ENCODE measurements around the gene DOK5.

The DOK5 gene

GRCh38 chr20:54470697-54471096 lies 4.7 kb upstream of the DOK5 start:
- Histone ChIP-seq H3K4me1 (ENCODE audit: control insufficient read depth in 1 of 2, insufficient read depth in 1 of 2, low read depth in 1 of 2, low read length in 1 of 2) (no peaks in the 10 kb centered on the region), H3K27me3 (peaks cover 31% of the 10 kb centered on the region), H3K4me3 (ENCODE audit: low read depth in 1 of 2, low read length in 1 of 2) (no peak overlapping the region), H3K27ac (no peak overlapping the region), H3K9me3 (no peaks in the 10 kb centered on the region), H3K36me3 (no peaks in the 10 kb centered on the region)
- no peak for TF ChIP-seq CTCF (IDR thresholded peaks at IDR 0.05)

GRCh38 chr20:54472607-54473006 lies 2.8 kb upstream of the DOK5 start:
- Histone ChIP-seq H3K4me1 (ENCODE audit: control insufficient read depth in 1 of 2, insufficient read depth in 1 of 2, low read depth in 1 of 2, low read length in 1 of 2) (no peaks in the 10 kb centered on the region), H3K27me3 (peaks cover 50% of the 10 kb centered on the region), H3K4me3 (ENCODE audit: low read depth in 1 of 2, low read length in 1 of 2) (no peak overlapping the region), H3K9me3 (no peaks in the 10 kb centered on the region), H3K27ac (no peak overlapping the region), H3K36me3 (no peaks in the 10 kb centered on the region)
- TF ChIP-seq CTCF (IDR thresholded peaks at IDR 0.05): no peak

- Histone ChIP-seq H3K27ac (no peak overlapping the region), H3K9me3 (no peaks in the 10 kb centered on the region), H3K4me3 (ENCODE audit: low read depth in 1 of 2, low read length in 1 of 2) (no peak overlapping the region), H3K27me3 (peaks cover 57% of the 10 kb centered on the region), H3K36me3 (no peaks in the 10 kb centered on the region), H3K4me1 (ENCODE audit: control insufficient read depth in 1 of 2, insufficient read depth in 1 of 2, low read depth in 1 of 2, low read length in 1 of 2) (no peaks in the 10 kb centered on the region)
- no peak for TF ChIP-seq CTCF (IDR thresholded peaks at IDR 0.05)
Observed at GRCh38 chr20:54473340-54473739, 2.1 kb upstream of the DOK5 start.

- Histone ChIP-seq H3K4me1 (ENCODE audit: control insufficient read depth in 1 of 2, insufficient read depth in 1 of 2, low read depth in 1 of 2, low read length in 1 of 2) (no peaks in the 10 kb centered on the region), H3K27me3 (peaks cover 64% of the 10 kb centered on the region), H3K9me3 (no peaks in the 10 kb centered on the region), H3K4me3 (ENCODE audit: low read depth in 1 of 2, low read length in 1 of 2) (no peak overlapping the region), H3K27ac (no peak overlapping the region), H3K36me3 (no peaks in the 10 kb centered on the region)
- no peak for TF ChIP-seq CTCF (IDR thresholded peaks at IDR 0.05)
Observed at GRCh38 chr20:54474046-54474445, 1.3 kb upstream of the DOK5 start.

GRCh38 chr20:54474866-54475265 lies 527 bp upstream of the DOK5 start:
- H3K9me3 ChIP-seq: no peaks in the 10 kb centered on the region
- H3K27me3 ChIP-seq: peaks cover 72% of the 10 kb centered on the region
- H3K4me1 ChIP-seq (ENCODE audit: control insufficient read depth in 1 of 2, insufficient read depth in 1 of 2, low read depth in 1 of 2, low read length in 1 of 2): no peaks in the 10 kb centered on the region
- H3K36me3 ChIP-seq: no peaks in the 10 kb centered on the region
- H3K4me3 ChIP-seq (ENCODE audit: low read depth in 1 of 2, low read length in 1 of 2): no peak overlapping the region
- no peak overlapping the region for H3K27ac ChIP-seq
- TF ChIP-seq CTCF (IDR thresholded peaks at IDR 0.05): no peak

Data from neutrophil (primary cell).